H1 (cell line): ENCODE data around the gene SLC1A7. TPM values are rescaled to one million over a fixed set of nuclear protein-coding genes. Genes with fewer than 3 reads are reported as not detected.
A peak's percentile ranks its signal among the peaks of the same experiment; 100 is the strongest.

Experiments
- CTCF ChIA-PET: fragments of 300-600 bp; sonication (Branson Sonifier 250); formaldehyde crosslinking; loops from one replicate; lab custom pipeline; 2021; ENCODE audit not compliant: partially characterized antibody; lab: Charles Lee
- POLR2A ChIA-PET: fragments of 300-600 bp; sonication (Branson Sonifier 250); formaldehyde crosslinking; loops from one replicate; lab custom pipeline; 2021; ENCODE audit warnings: inconsistent platforms; ENCODE audit not compliant: partially characterized antibody; lab: Charles Lee
- DNase-seq, 2 experiments: peaks; one replicate each; pipeline versions ENCODE4 v3.0.0 to v3.0.0-alpha.2; 2010 to 2022; ENCODE audit warnings: low spot score in 2 of 2, low read depth in 1 of 2, mixed read lengths in 1 of 2
- FAIRE-seq: peaks from 2 replicates; lab custom pipeline; 2011; peaks lifted over from hg19 to GRCh38; lab: Jason Lieb, UNC
- H2AFZ ChIP-seq: 2 replicates; pipeline ENCODE4 v1.8.1; 2012; ENCODE audit warnings: low read length, inconsistent platforms
- H2AK5ac ChIP-seq: 2 replicates; pipeline ENCODE4 v1.6.1; 2013; ENCODE audit warnings: low read depth, low read length
- H2BK120ac ChIP-seq: replicated peaks from 2 replicates; pipeline ENCODE3; 2013; ENCODE audit warnings: low read depth, low read length, inconsistent platforms
- H2BK12ac ChIP-seq: 2 replicates; pipeline ENCODE4 v1.6.1; 2013; ENCODE audit warnings: low read depth, low read length
- H2BK15ac ChIP-seq: 2 replicates; pipeline ENCODE4 v1.6.1; 2013; ENCODE audit warnings: low read length
- H2BK20ac ChIP-seq: 2 replicates; pipeline ENCODE4 v1.6.1; 2013; ENCODE audit warnings: low read length
- H2BK5ac ChIP-seq: 2 replicates; pipeline ENCODE4 v1.6.1; 2013; ENCODE audit warnings: low read depth, low read length
- H3K14ac ChIP-seq: 2 replicates; pipeline ENCODE4 v1.6.1; 2013; ENCODE audit warnings: inconsistent platforms; ENCODE audit not compliant: insufficient read length
- H3K18ac ChIP-seq: 2 replicates; pipeline ENCODE4 v1.6.1; 2013; ENCODE audit warnings: low read length; ENCODE audit errors: extremely low read depth
- H3K23ac ChIP-seq: 2 replicates; pipeline ENCODE4 v1.6.1; 2013; ENCODE audit warnings: inconsistent platforms; ENCODE audit not compliant: insufficient read length
- H3K23me2 ChIP-seq: 2 replicates; pipeline ENCODE4 v1.6.1; 2013; ENCODE audit warnings: low read depth, low read length
- H3K27ac ChIP-seq: 2 replicates; pipeline ENCODE4 v1.6.1; 2011; ENCODE audit warnings: low read depth, low read length, inconsistent platforms
- H3K27me3 ChIP-seq, 4 experiments: replicated peaks in 1 of 4; 1 replicate in 1 of 4; 2 replicates in 3 of 4; pipeline versions ENCODE4 v1.6.1 to v1.8.1; 2011 to 2013; ENCODE audit warnings: low read length in 3 of 4, mild to moderate bottlenecking in 3 of 4, inconsistent platforms in 2 of 4, mixed read lengths in 2 of 4, moderate library complexity in 1 of 4; ENCODE audit not compliant: control insufficient read depth in 3 of 4, insufficient read depth in 3 of 4; ENCODE audit errors: extremely low read depth in 1 of 4
- H3K36me3 ChIP-seq, 4 experiments: 2 replicates each; pipeline versions ENCODE4 v1.6.1 to v1.8.1; 2011 to 2013; ENCODE audit warnings: mild to moderate bottlenecking in 4 of 4, low read length in 3 of 4, moderate library complexity in 2 of 4, control low read depth in 1 of 4, inconsistent platforms in 1 of 4; ENCODE audit not compliant: insufficient read depth in 4 of 4, control insufficient read depth in 2 of 4
- H3K4ac ChIP-seq: replicated peaks from 2 replicates; pipeline ENCODE3; 2013; ENCODE audit warnings: low read length, low read depth, mixed read lengths, inconsistent platforms; ENCODE audit not compliant: insufficient read length
- H3K4me1 ChIP-seq, 4 experiments: replicated peaks in 1 of 4; 1 replicate in 1 of 4; 2 replicates in 3 of 4; pipeline versions ENCODE4 v1.6.1 to v1.8.1; 2011 to 2013; ENCODE audit warnings: low read length in 3 of 4, inconsistent platforms in 2 of 4, mixed read lengths in 1 of 4; ENCODE audit not compliant: insufficient read depth in 4 of 4, control insufficient read depth in 3 of 4
- H3K4me2 ChIP-seq, 2 experiments: 2 replicates each; pipeline versions ENCODE4 v1.6.1 to v1.8.1; 2011 to 2013; ENCODE audit warnings: low read depth in 2 of 2, low read length in 2 of 2, control low read depth in 1 of 2, inconsistent platforms in 1 of 2, mild to moderate bottlenecking in 1 of 2; ENCODE audit not compliant: insufficient read depth in 1 of 2
- H3K4me3 ChIP-seq, 4 experiments: fragments of 200-600, 300-600 bp in 1 of 4; sonication (generic), shearing (Covaris generic), sonication (Bioruptor Twin) in 1 of 4; 2 replicates each; pipeline versions ENCODE4 v1.5.1 to v1.8.1; 2011 to 2016; ENCODE audit warnings: low read length in 4 of 4, low read depth in 3 of 4, control low read depth in 2 of 4, inconsistent platforms in 2 of 4, mild to moderate bottlenecking in 2 of 4, mixed read lengths in 1 of 4, moderate library complexity in 1 of 4; ENCODE audit not compliant: insufficient read depth in 2 of 4; ENCODE audit errors: extremely low read depth in 1 of 4
- H3K56ac ChIP-seq: replicated peaks from 2 replicates; pipeline ENCODE3; 2013; ENCODE audit warnings: low read depth, mild to moderate bottlenecking, mixed read lengths, low read length, inconsistent platforms; ENCODE audit not compliant: insufficient read length
- H3K79me1 ChIP-seq: 2 replicates; pipeline ENCODE4 v1.6.1; 2013; ENCODE audit warnings: low read depth, low read length, control low read depth
- H3K79me2 ChIP-seq, 2 experiments: 2 replicates each; pipeline versions ENCODE4 v1.6.1 to v1.8.1; 2012 to 2013; ENCODE audit warnings: low read length in 2 of 2, mild to moderate bottlenecking in 2 of 2, inconsistent platforms in 1 of 2; ENCODE audit not compliant: insufficient read depth in 2 of 2, control insufficient read depth in 1 of 2
- H3K9ac ChIP-seq, 4 experiments: replicated peaks in 1 of 4; 1 replicate in 1 of 4; 2 replicates in 3 of 4; pipeline versions ENCODE4 v1.6.1 to v1.8.1; 2011 to 2013; ENCODE audit warnings: low read depth in 3 of 4, low read length in 3 of 4, control low read depth in 2 of 4, mild to moderate bottlenecking in 2 of 4, moderate library complexity in 2 of 4, inconsistent platforms in 1 of 4; ENCODE audit errors: extremely low read depth in 1 of 4
- H3K9me3 ChIP-seq, 2 experiments: 2 replicates each; pipeline versions ENCODE4 v1.6.1 to v1.8.1; 2012 to 2013; ENCODE audit warnings: mild to moderate bottlenecking in 2 of 2, moderate library complexity in 2 of 2, control low read depth in 1 of 2, inconsistent platforms in 1 of 2, low read depth in 1 of 2, low read length in 1 of 2, mixed read lengths in 1 of 2; ENCODE audit not compliant: insufficient read depth in 2 of 2
- H4K20me1 ChIP-seq, 2 experiments: replicated peaks in 1 of 2; 2 replicates each; pipeline versions ENCODE3 to v1.8.1; 2011 to 2013; ENCODE audit warnings: inconsistent platforms in 2 of 2, low read length in 2 of 2, mild to moderate bottlenecking in 1 of 2; ENCODE audit not compliant: insufficient read depth in 2 of 2, control insufficient read depth in 1 of 2
- H4K5ac ChIP-seq: 2 replicates; pipeline ENCODE4 v1.6.1; 2013; ENCODE audit warnings: low read length, low read depth, mixed read lengths, inconsistent platforms; ENCODE audit not compliant: insufficient read length
- H4K8ac ChIP-seq: 2 replicates; pipeline ENCODE4 v1.8.0; 2013; ENCODE audit warnings: mild to moderate bottlenecking, moderate library complexity, low read length, inconsistent platforms; ENCODE audit not compliant: insufficient read depth; ENCODE audit errors: extremely low read depth
- H4K91ac ChIP-seq: replicated peaks from 2 replicates; pipeline ENCODE3; 2013; ENCODE audit warnings: low read length, mixed read lengths, inconsistent platforms; ENCODE audit not compliant: insufficient read length
- BCL11A ChIP-seq, 2 experiments: IDR thresholded peaks; one replicate each; pipeline ENCODE4 v1.6.1; 2011; ENCODE audit warnings: low read depth in 2 of 2, low read length in 2 of 2, mild to moderate bottlenecking in 2 of 2
- BRCA1 ChIP-seq: IDR thresholded peaks from 2 replicates; pipeline ENCODE4 v1.6.1; 2012; ENCODE audit warnings: low read depth, low read length, improper control_type of control experiment
- HDAC2 ChIP-seq, 2 experiments: fragments of 300-600 bp in 1 of 2; sonication (generic) in 1 of 2; IDR thresholded peaks; 2 replicates each; pipeline ENCODE4 v1.6.1; 2011 to 2012; ENCODE audit warnings: low read depth in 2 of 2, low read length in 2 of 2, mild to moderate bottlenecking in 2 of 2, moderate library complexity in 2 of 2, borderline replicate concordance in 1 of 2, inconsistent platforms in 1 of 2
- JUND ChIP-seq: IDR thresholded peaks from 2 replicates; pipeline ENCODE4 v1.6.1; 2011; ENCODE audit warnings: mild to moderate bottlenecking, improper control_type of control experiment, low read length
- NRF1 ChIP-seq: IDR thresholded peaks from 2 replicates; pipeline ENCODE4 v1.6.1; 2011; ENCODE audit warnings: mild to moderate bottlenecking, low read depth, low read length, improper control_type of control experiment
- POLR2A ChIP-seq, 2 experiments: IDR thresholded peaks; 1 replicate in 1 of 2; 2 replicates in 1 of 2; pipeline ENCODE4 v1.6.1; 2011; ENCODE audit warnings: low read depth in 2 of 2, low read length in 2 of 2, mild to moderate bottlenecking in 2 of 2; ENCODE audit errors: control extremely low read depth in 1 of 2
- RBBP5 ChIP-seq: IDR thresholded peaks from 2 replicates; pipeline ENCODE4 v1.7.1; 2012; ENCODE audit warnings: low read depth, mild to moderate bottlenecking, inconsistent platforms, low read length, moderate library complexity, borderline replicate concordance
- SIRT6 ChIP-seq: IDR thresholded peaks from one replicate; pipeline ENCODE4 v1.7.1; 2012; ENCODE audit warnings: low read length, inconsistent platforms
- SRF ChIP-seq: IDR thresholded peaks from 2 replicates; pipeline ENCODE4 v1.6.1; 2011; ENCODE audit warnings: mild to moderate bottlenecking, low read depth, low read length, moderate library complexity
- TEAD4 ChIP-seq: IDR thresholded peaks from 2 replicates; pipeline ENCODE4 v1.6.1; 2012; ENCODE audit warnings: low read depth, low read length, inconsistent platforms, mixed read lengths
- WGBS, 2 experiments: shearing (Covaris generic) in 1 of 2; methylation state at CpG; one replicate each; pipeline versions ENCODE4 v1.1.6 to v1.1.7; 2013 to 2015; ENCODE audit warnings: low lambda C conversion rate in 2 of 2, mixed read lengths in 2 of 2, inconsistent platforms in 1 of 2, low coverage in 1 of 2, missing lambda C conversion rate in 1 of 2; ENCODE audit not compliant: insufficient replicate concordance in 2 of 2, insufficient coverage in 1 of 2, insufficient read length in 1 of 2; ENCODE audit errors: extremely low coverage in 1 of 2, missing lambda C conversion rate in 1 of 2; 5-methylcytosine and 5-hydroxymethylcytosine counted together
- polyA plus RNA-seq, 7 experiments: library from polyadenylated mRNA; depleted of rRNA in 3 of 7; stranded (reverse) in 5 of 7; unstranded in 2 of 7; fragments of >200 nt in 5 of 7; fragments of 200-250 nt in 2 of 7; gene quantifications; 1 replicate in 5 of 7; 2 replicates in 1 of 7; 4 replicates in 1 of 7; pipeline versions ENCODE4 v1.2.1 to v1.2.3, GENCODE V29; 2011 to 2013; ENCODE audit warnings: missing spikeins in 2 of 7, mixed read lengths in 2 of 7
- total RNA-seq: library from RNA; stranded (reverse); fragmentation: NEBNext Ultra II Directional; extraction: Animal tissue kit (Norgen Biotek cat#: 25700); gene quantifications from 2 replicates; pipeline ENCODE4 v1.2.1, GENCODE V29; 2021
- TF ChIP-seq, protein P1 (sequence below): IDR thresholded peaks from 2 replicates; pipeline ENCODE4 v1.6.1; 2012; ENCODE audit warnings: inconsistent platforms

The SLC1A7 gene
- total and polyA plus RNA-seq, 2 of the 8 experiments (the other 6 are each of a cell fraction or from before 2014, with no cell fraction given), result not detected

DNA sequence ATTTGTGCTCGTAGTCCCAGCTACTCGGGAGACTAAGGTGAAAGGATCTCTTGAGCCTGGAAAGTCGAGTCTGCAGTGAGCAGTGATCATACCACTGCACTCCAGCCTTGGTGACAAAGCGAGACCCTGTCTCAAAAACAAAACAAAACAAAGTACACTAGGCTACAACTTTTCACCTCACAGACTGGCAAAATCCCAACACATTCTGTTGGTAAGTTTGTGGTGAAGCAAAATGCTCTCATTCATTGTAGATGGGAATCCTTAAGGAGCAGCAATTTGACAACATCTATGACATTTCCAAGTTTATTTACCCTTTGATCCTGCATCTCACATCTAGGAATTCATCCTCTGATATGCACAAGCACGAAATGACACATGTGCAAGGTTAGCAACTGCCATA, 20.2 kb upstream of the SLC1A7 start:
- Histone ChIP-seq H3K23ac (no peak overlapping the region), H3K79me2 (no peaks in the 10 kb centered on the region), H3K36me3 (no peaks in the 10 kb centered on the region), H3K9me3 (no peaks in the 10 kb centered on the region), H2BK15ac (no peak overlapping the region), H3K79me1 (no peaks in the 10 kb centered on the region), H3K9ac (no peak overlapping the region), H4K8ac (no peak overlapping the region), H4K20me1 (no peaks in the 10 kb centered on the region), H2BK120ac (no peak overlapping the region), H3K27ac (no peak overlapping the region), H3K18ac (no peak overlapping the region; the same call in 1 of the 2 replicates), H2BK20ac (no peak overlapping the region), H3K56ac (no peak overlapping the region), H2AFZ (peak overlapping the region; percentile 18; the same call in 1 of the 2 replicates), H2AK5ac (no peak overlapping the region), H3K23me2 (no peaks in the 10 kb centered on the region), H3K4me1 (peaks cover 0 to 12% (median 6%) of the 10 kb centered on the region in 4 experiments; a peak in 3 of 7 replicates), H4K91ac (no peak overlapping the region), H3K4me2 (peak overlapping the region in 1 of 2 experiments; percentile 28; a peak in 2 of 4 replicates), H2BK12ac (no peak overlapping the region), H3K4me3 (no peak overlapping the region), H3K14ac (no peak overlapping the region), H4K5ac (no peak overlapping the region), H3K27me3 (no peaks in the 10 kb centered on the region), H2BK5ac (no peak overlapping the region), H3K4ac (no peak overlapping the region)
- no peak for DNase-seq
- WGBS, 2 experiments, result 82% methylated on average over 5 of the region's 5 CpGs; no CpG with 5 or more reads in 1 of the 2 experiments
- FAIRE-seq, result no peak
- ChIA-PET POLR2A (no interaction called here), CTCF (interaction anchor here (0.7 to 2.9 kb wide), 3 partner anchors 11 to 84 kb away, joined by 3 to 14 read pairs (median 8); no protein-coding TSS in a partner anchor)
- no peak for TF ChIP-seq SRF
- no peak for TF ChIP-seq BRCA1
- TF ChIP-seq NRF1, result no peak
- no peak for TF ChIP-seq JUND
- TF ChIP-seq, protein P1, sequence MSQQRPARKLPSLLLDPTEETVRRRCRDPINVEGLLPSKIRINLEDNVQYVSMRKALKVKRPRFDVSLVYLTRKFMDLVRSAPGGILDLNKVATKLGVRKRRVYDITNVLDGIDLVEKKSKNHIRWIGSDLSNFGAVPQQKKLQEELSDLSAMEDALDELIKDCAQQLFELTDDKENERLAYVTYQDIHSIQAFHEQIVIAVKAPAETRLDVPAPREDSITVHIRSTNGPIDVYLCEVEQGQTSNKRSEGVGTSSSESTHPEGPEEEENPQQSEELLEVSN, result no peak
- TF ChIP-seq HDAC2 (IDR thresholded peaks at IDR 0.05; ENCODE audit: borderline replicate concordance in 1 of 2, low read depth in 2 of 2, low read length in 2 of 2), result no peak
- TF ChIP-seq POLR2A (IDR thresholded peaks at IDR 0.05; ENCODE audit: control extremely low read depth in 1 of 2, low read depth in 2 of 2, low read length in 2 of 2), result no peak
- no peak for TF ChIP-seq BCL11A (IDR thresholded peaks at IDR 0.05; ENCODE audit: low read depth in 2 of 2, low read length in 2 of 2)
- TF ChIP-seq RBBP5, result no peak
- TF ChIP-seq SIRT6, result no peak
- no peak for TF ChIP-seq TEAD4
